ENCODE measurements around the gene MPC2. TPM values are rescaled to one million over a fixed set of nuclear protein-coding genes. Genes with fewer than 3 reads are reported as not detected.

Gene MPC2
- total RNA-seq, 6 experiments from 2014 or later, result 85.2 to 198 (median 142) TPM

- Histone ChIP-seq H3K27ac (peak overlapping the region; percentile 5 to 71 (median 70)), H3K4me1 (peaks cover 0 to 68% (median 17%) of the 10 kb centered on the region in 4 donors), H3K27me3 (no peaks in the 10 kb centered on the region), H3K9me3 (no peaks in the 10 kb centered on the region), H3K36me3 (peaks cover 0 to 6% (median 0%) of the 10 kb centered on the region in 4 donors), H3K4me3 (no peak overlapping the region)
- TF ChIP-seq, protein P1, sequence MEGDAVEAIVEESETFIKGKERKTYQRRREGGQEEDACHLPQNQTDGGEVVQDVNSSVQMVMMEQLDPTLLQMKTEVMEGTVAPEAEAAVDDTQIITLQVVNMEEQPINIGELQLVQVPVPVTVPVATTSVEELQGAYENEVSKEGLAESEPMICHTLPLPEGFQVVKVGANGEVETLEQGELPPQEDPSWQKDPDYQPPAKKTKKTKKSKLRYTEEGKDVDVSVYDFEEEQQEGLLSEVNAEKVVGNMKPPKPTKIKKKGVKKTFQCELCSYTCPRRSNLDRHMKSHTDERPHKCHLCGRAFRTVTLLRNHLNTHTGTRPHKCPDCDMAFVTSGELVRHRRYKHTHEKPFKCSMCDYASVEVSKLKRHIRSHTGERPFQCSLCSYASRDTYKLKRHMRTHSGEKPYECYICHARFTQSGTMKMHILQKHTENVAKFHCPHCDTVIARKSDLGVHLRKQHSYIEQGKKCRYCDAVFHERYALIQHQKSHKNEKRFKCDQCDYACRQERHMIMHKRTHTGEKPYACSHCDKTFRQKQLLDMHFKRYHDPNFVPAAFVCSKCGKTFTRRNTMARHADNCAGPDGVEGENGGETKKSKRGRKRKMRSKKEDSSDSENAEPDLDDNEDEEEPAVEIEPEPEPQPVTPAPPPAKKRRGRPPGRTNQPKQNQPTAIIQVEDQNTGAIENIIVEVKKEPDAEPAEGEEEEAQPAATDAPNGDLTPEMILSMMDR (IDR thresholded peaks at IDR 0.05), result peak in 1 of 4 donors; percentile 1
- no peak for TF ChIP-seq POLR2A (IDR thresholded peaks at IDR 0.05)
- WGBS (ENCODE audit: insufficient coverage, low coverage, low lambda C conversion rate, missing lambda C conversion rate), result 47% methylated on average over 8 of the region's 8 CpGs
- intact Hi-C loops (cut with DNase I), result no loop called here
- DNase-seq (peak; percentile 57 to 71 (median 69)), ATAC-seq (peak; percentile 7 to 29 (median 23))
These were observed 21.3 kb downstream of the MPC2 start for GRCh38 chr1:167915569-167915968.

- Histone ChIP-seq H3K4me1 (peaks cover 0 to 54% (median 12%) of the 10 kb centered on the region in 4 donors), H3K27me3 (no peaks in the 10 kb centered on the region), H3K9me3 (no peaks in the 10 kb centered on the region), H3K27ac (peak within 1 kb of the TSS; percentile 28 to 81 (median 70)), H3K4me3 (peak within 1 kb of the TSS; percentile 2 to 60 (median 47)), H3K36me3 (peaks cover 0 to 6% (median 0%) of the 10 kb centered on the region in 4 donors)
- peak; percentile 67 to 88 (median 80) for ATAC-seq
- intact Hi-C loops (cut with DNase I), result no loop called here
- DNase-seq, result peak; percentile 83 to 95 (median 94)
- 55% methylated on average over 7 of the region's 9 CpGs for WGBS (ENCODE audit: insufficient coverage, low coverage, low lambda C conversion rate, missing lambda C conversion rate)
- TF ChIP-seq, protein P1 (IDR thresholded peaks at IDR 0.05), result no peak
- peak; percentile 71 for TF ChIP-seq POLR2A (IDR thresholded peaks at IDR 0.05)
These were observed 22.9 kb downstream of the MPC2 start, which contains the start of gene ADCY10 for GRCh38 chr1:167913895-167914496. Gene ADCY10 (minus strand): TSS chr1:167914134. CDS start chr1:167905140, 8,994 bp downstream.

GRCh38 chr1:167912294-167912693 lies 24.6 kb downstream of the MPC2 start:
- DNase-seq, result peak in 1 of 3 donors; percentile 73
- H3K4me1 ChIP-seq, result peaks cover 0 to 39% (median 12%) of the 10 kb centered on the region in 4 donors
- H3K36me3 ChIP-seq, result no peaks in the 10 kb centered on the region
- 46% methylated on average over 4 of the region's 7 CpGs for WGBS (ENCODE audit: insufficient coverage, low coverage, low lambda C conversion rate, missing lambda C conversion rate)
- intact Hi-C loops (cut with DNase I), result no loop called here
- peak overlapping the region; percentile 28 to 81 (median 69) for H3K27ac ChIP-seq
- no peaks in the 10 kb centered on the region for H3K9me3 ChIP-seq
- peak in 3 of 4 donors; percentile 2 to 42 (median 26) for ATAC-seq
- TF ChIP-seq, protein P1 (IDR thresholded peaks at IDR 0.05), result no peak
- TF ChIP-seq POLR2A (IDR thresholded peaks at IDR 0.05), result peak; percentile 36
- no peaks in the 10 kb centered on the region for H3K27me3 ChIP-seq
- H3K4me3 ChIP-seq, result peak overlapping the region in 2 of 3 donors; percentile 47 to 60

DNA sequence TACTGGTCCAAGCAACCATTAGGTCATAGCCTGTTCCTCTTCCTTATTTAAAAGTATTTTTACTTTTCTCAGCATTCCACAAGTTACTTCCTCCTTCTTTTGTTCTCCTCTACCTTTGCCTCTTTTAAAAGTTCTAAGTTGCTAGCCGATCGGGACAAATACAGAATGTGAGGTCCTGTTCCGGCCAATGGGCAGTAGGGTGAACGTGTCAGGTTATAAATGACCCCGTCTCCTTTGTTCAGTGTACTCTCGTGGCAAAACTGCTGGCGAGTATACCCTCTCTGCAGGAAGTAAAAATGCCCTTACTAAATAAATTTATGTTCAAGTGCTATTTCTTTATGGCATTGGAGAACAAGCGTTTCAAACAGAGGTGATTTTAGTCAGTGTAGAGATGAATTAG lies 25.5 kb downstream of the MPC2 start:
- 10% methylated on average over 8 of the region's 8 CpGs for WGBS (ENCODE audit: insufficient coverage, low coverage, low lambda C conversion rate, missing lambda C conversion rate)
- DNase-seq, result no peak

More for the DNA sequence above, 25.5 kb downstream of the MPC2 start:
- H3K4me3 ChIP-seq, result peak overlapping the region in 2 of 3 donors; percentile 47 to 60
- no peaks in the 10 kb centered on the region for H3K9me3 ChIP-seq
- no peak for ATAC-seq
- H3K4me1 ChIP-seq, result peaks cover 0 to 30% (median 10%) of the 10 kb centered on the region in 4 donors
- no peaks in the 10 kb centered on the region for H3K27me3 ChIP-seq
- intact Hi-C loops (cut with DNase I), result no loop called here
- TF ChIP-seq POLR2A (IDR thresholded peaks at IDR 0.05), result no peak
- TF ChIP-seq, protein P1 (IDR thresholded peaks at IDR 0.05), result no peak
- H3K36me3 ChIP-seq, result no peaks in the 10 kb centered on the region
- peak overlapping the region; percentile 22 to 69 (median 34) for H3K27ac ChIP-seq
